C4-2B (cell line): ENCODE results near the gene MBD3.
A peak's percentile ranks its signal among the peaks of the same experiment; 100 is the strongest.

ENCODE experiments used
- CTCF ChIP-seq: fragments of 450-650 bp; conservative IDR thresholded peaks from 2 replicates; pipeline ENCODE4 v1.5.1; 2017; ENCODE audit warnings: mild to moderate bottlenecking
- ZFX ChIP-seq: fragments of 450-650 bp; IDR thresholded peaks from 2 replicates; pipeline ENCODE4 v1.6.1; 2017

GRCh38 chr19:1567116-1567847 is 25.4 kb downstream of the MBD3 start:
- no peak for TF ChIP-seq CTCF
- TF ChIP-seq ZFX = peak; percentile 57; the same call in 1 of the 2 replicates
